AG09309 (cell line): Measurements from ENCODE around the gene NYAP2.

Experiments used
- DNase-seq: peaks from one replicate; pipeline ENCODE4 v3.0.0-alpha.2; 2010; ENCODE audit warnings: low read depth
- H3K4me3 ChIP-seq: 2 replicates; pipeline ENCODE4 v1.5.1; 2011; ENCODE audit warnings: mild to moderate bottlenecking, low read depth, low read length, moderate library complexity; ENCODE audit not compliant: control insufficient read depth
- CTCF ChIP-seq: IDR thresholded peaks from 2 replicates; pipeline ENCODE4 v1.5.1; 2011; ENCODE audit warnings: mild to moderate bottlenecking, low read depth, low read length, inconsistent platforms; ENCODE audit not compliant: insufficient read depth, control insufficient read depth; ENCODE audit errors: missing control alignments

Gene NYAP2

GRCh38 chr2:225419033-225419432, 19.5 kb downstream of the NYAP2 start:
- no peak for DNase-seq
- no peak overlapping the region for H3K4me3 ChIP-seq
- no peak for TF ChIP-seq CTCF

- DNase-seq: no peak
- no peak overlapping the region for H3K4me3 ChIP-seq
- no peak for TF ChIP-seq CTCF
Observed at GRCh38 chr2:225422145-225422544, 22.6 kb downstream of the NYAP2 start.

- TF ChIP-seq CTCF: no peak
- H3K4me3 ChIP-seq: no peak overlapping the region
- no peak for DNase-seq
Observed at GRCh38 chr2:225425284-225425683, 25.8 kb downstream of the NYAP2 start.

- no peak overlapping the region for H3K4me3 ChIP-seq
- no peak for DNase-seq
- no peak for TF ChIP-seq CTCF
Observed at GRCh38 chr2:225428360-225428759, 28.9 kb downstream of the NYAP2 start.

GRCh38 chr2:225429717-225430116, 30.2 kb downstream of the NYAP2 start:
- DNase-seq: no peak
- TF ChIP-seq CTCF: no peak
- no peak overlapping the region for H3K4me3 ChIP-seq

GRCh38 chr2:225431105-225431863, 31.8 kb downstream of the NYAP2 start:
- no peak for TF ChIP-seq CTCF
- DNase-seq: no peak
- no peak overlapping the region for H3K4me3 ChIP-seq
